GM23338 (cell line): ENCODE measurements around the gene RARRES2. TPM values are rescaled to one million over a fixed set of nuclear protein-coding genes. Genes with fewer than 3 reads are reported as not detected.

Experiments used
- ATAC-seq: fragments of 200-7000 bp; cut with Tn5 transposase; 3 replicates; pipeline ENCODE4 v1.9.1; 2020
- DNase-seq: peaks from one replicate; pipeline ENCODE4 v3.0.0-alpha.2; 2015; ENCODE audit warnings: low spot score
- H2AFZ ChIP-seq: fragments of 200-600 bp; sonication (generic); 2 replicates; pipeline ENCODE4 v1.8.0; 2016; ENCODE audit warnings: antibody characterized with exemption, mild to moderate bottlenecking, moderate library complexity
- H3F3A ChIP-seq: fragments of 200-600 bp; sonication (generic); replicated peaks from 2 replicates; pipeline ENCODE4 v1.8.0; 2017; ENCODE audit warnings: antibody characterized with exemption, mixed run types, low read depth
- H3K27ac ChIP-seq: fragments of 200-600 bp; sonication (generic); 2 replicates; pipeline ENCODE4 v1.6.1; 2016; ENCODE audit warnings: low read depth
- H3K27me3 ChIP-seq: fragments of 200-600 bp; sonication (generic); 2 replicates; pipeline ENCODE4 v1.8.0; 2016; ENCODE audit warnings: mild to moderate bottlenecking, mixed run types, moderate library complexity; ENCODE audit not compliant: insufficient read depth
- H3K36me3 ChIP-seq: fragments of 200-600 bp; sonication (generic); 2 replicates; pipeline ENCODE4 v1.8.0; 2016; ENCODE audit warnings: mild to moderate bottlenecking; ENCODE audit not compliant: insufficient read depth
- H3K4me1 ChIP-seq: fragments of 200-600 bp; sonication (generic); 2 replicates; pipeline ENCODE4 v1.8.0; 2016; ENCODE audit warnings: mild to moderate bottlenecking, moderate library complexity; ENCODE audit not compliant: insufficient read depth
- H3K4me2 ChIP-seq: fragments of 200-600 bp; sonication (generic); 2 replicates; pipeline ENCODE4 v1.7.1; 2017; ENCODE audit warnings: mixed run types
- H3K4me3 ChIP-seq: fragments of 200-600 bp; sonication (generic); 2 replicates; pipeline ENCODE4 v1.6.1; 2016; ENCODE audit warnings: mixed run types
- H3K79me2 ChIP-seq: fragments of 200-600 bp; sonication (generic); replicated peaks from 2 replicates; pipeline ENCODE4 v1.8.0; 2017; ENCODE audit warnings: mild to moderate bottlenecking; ENCODE audit not compliant: insufficient read depth
- H3K9me2 ChIP-seq: fragments of 200-600 bp; sonication (generic); 2 replicates; pipeline ENCODE4 v1.8.0; 2017; ENCODE audit not compliant: insufficient read depth
- H4K20me1 ChIP-seq: fragments of 200-600 bp; sonication (generic); replicated peaks from 2 replicates; pipeline ENCODE4 v1.8.0; 2017; ENCODE audit warnings: mild to moderate bottlenecking; ENCODE audit not compliant: insufficient read depth
- H3K27ac Mint-ChIP-seq: 2 replicates; pipeline ENCODE4 v1.8.0; 2020; ENCODE audit warnings: inconsistent platforms, mild to moderate bottlenecking, moderate library complexity, mixed read lengths
- H3K27me3 Mint-ChIP-seq: 3 replicates; pipeline ENCODE4 v1.8.0; 2022; ENCODE audit warnings: low read depth, mild to moderate bottlenecking, moderate library complexity, mixed read lengths, inconsistent platforms; ENCODE audit not compliant: insufficient read depth, poor library complexity
- H3K36me3 Mint-ChIP-seq: 3 replicates; pipeline ENCODE4 v1.8.0; 2021; ENCODE audit warnings: low read depth, mild to moderate bottlenecking, inconsistent platforms, moderate library complexity, mixed read lengths
- H3K4me1 Mint-ChIP-seq: 3 replicates; pipeline ENCODE4 v1.8.0; 2020; ENCODE audit warnings: mild to moderate bottlenecking, inconsistent platforms, mixed read lengths
- H3K4me3 Mint-ChIP-seq: 3 replicates; pipeline ENCODE4 v1.8.0; 2021; ENCODE audit warnings: moderate library complexity, mild to moderate bottlenecking, inconsistent platforms, mixed read lengths
- H3K9me3 Mint-ChIP-seq: 3 replicates; pipeline ENCODE4 v1.8.0; 2020; ENCODE audit warnings: moderate library complexity, mild to moderate bottlenecking, inconsistent platforms, mixed read lengths
- CREB1 ChIP-seq: fragments of 250-450 bp; sonication (Bioruptor Pico); IDR thresholded peaks from 2 replicates; pipeline ENCODE4 v1.5.0; 2020; ENCODE audit warnings: low read depth, mild to moderate bottlenecking, moderate library complexity
- ETS1 ChIP-seq: IDR thresholded peaks from 2 replicates; pipeline ENCODE4 v1.6.1; 2016; ENCODE audit warnings: antibody characterized with exemption
- JUNB ChIP-seq: IDR thresholded peaks from one replicate; pipeline ENCODE4 v1.6.1; 2016; ENCODE audit warnings: antibody characterized with exemption; ENCODE audit not compliant: unreplicated experiment
- NANOG ChIP-seq: IDR thresholded peaks from 2 replicates; pipeline ENCODE4 v1.6.1; 2016; ENCODE audit warnings: antibody characterized with exemption, borderline replicate concordance
- POLR2AphosphoS5 ChIP-seq: IDR thresholded peaks from 2 replicates; pipeline ENCODE4 v1.6.1; 2016; ENCODE audit warnings: antibody characterized with exemption, low read depth
- REST ChIP-seq: IDR thresholded peaks from one replicate; pipeline ENCODE4 v1.6.1; 2018; ENCODE audit warnings: antibody characterized with exemption; ENCODE audit not compliant: unreplicated experiment
- ZNF331 ChIP-seq: fragments of 250-450 bp; sonication (Bioruptor Pico); IDR thresholded peaks from 2 replicates; pipeline ENCODE4 v1.5.0; 2020; ENCODE audit warnings: low read depth, mild to moderate bottlenecking, moderate library complexity
- ZNF462 ChIP-seq: fragments of 250-450 bp; sonication (Bioruptor Pico); IDR thresholded peaks from 2 replicates; pipeline ENCODE4 v1.5.0; 2020; ENCODE audit warnings: mild to moderate bottlenecking, moderate library complexity
- polyA plus RNA-seq: library from polyadenylated mRNA; unstranded; fragments of >200 nt; fragmentation: Nextera tagmentation; extraction: Ambion mirVana; gene quantifications from 2 replicates; pipeline ENCODE4 v1.2.1, GENCODE V29; 2016
- total RNA-seq: library from RNA; depleted of rRNA; stranded (reverse); fragments of >200 nt; shearing (Covaris generic); gene quantifications from 2 replicates; pipeline ENCODE4 v1.2.3, GENCODE V29; 2014

The RARRES2 gene
- total and polyA plus RNA-seq, 2 experiments from 2014 or later = 169 to 314 TPM

GRCh38 chr7:150335108-150335773 is 6.2 kb downstream of the RARRES2 start:
- Mint-ChIP-seq H3K27me3 (peaks cover 25% of the 10 kb centered on the region), H3K4me3 (peak overlapping the region; percentile 47), H3K36me3 (peaks cover 77% of the 10 kb centered on the region), H3K4me1 (peaks cover 69% of the 10 kb centered on the region), H3K27ac (peak overlapping the region; percentile 96), H3K9me3 (no peaks in the 10 kb centered on the region; the same call in 2 of the 3 replicates)
- no peaks in the 10 kb centered on the region for H3K27me3 ChIP-seq
- peak overlapping the region; percentile 5; the same call in 1 of the 2 replicates for H3K4me3 ChIP-seq
- H2AFZ ChIP-seq = no peak overlapping the region
- H3K79me2 ChIP-seq = peaks cover 38% of the 10 kb centered on the region
- H3F3A ChIP-seq = peaks cover 28% of the 10 kb centered on the region
- H3K27ac ChIP-seq = peak overlapping the region; percentile 86
- peaks cover 10% of the 10 kb centered on the region for H3K36me3 ChIP-seq
- H3K4me2 ChIP-seq = peak overlapping the region; percentile 54
- no peaks in the 10 kb centered on the region; the same call in 1 of the 2 replicates for H4K20me1 ChIP-seq
- no peaks in the 10 kb centered on the region for H3K9me2 ChIP-seq
- H3K4me1 ChIP-seq = peaks cover 39% of the 10 kb centered on the region
- peak; percentile 88 for DNase-seq
- peak; percentile 64 for ATAC-seq
- TF ChIP-seq JUNB (no peak), POLR2AphosphoS5 (peak; percentile 58; the same call in 1 of the 2 replicates), ETS1 (0 out of 2 replicates have a peak, but pooled peaks have one; percentile 20), CREB1 (peak; percentile 47; the same call in 1 of the 2 replicates), REST (no peak), NANOG (peak; percentile 61; the same call in 1 of the 2 replicates)

- H4K20me1 ChIP-seq = no peaks in the 10 kb centered on the region
- H3K4me3 ChIP-seq = no peak overlapping the region
- H3K27me3 Mint-ChIP-seq = peaks cover 20% of the 10 kb centered on the region
- H3K36me3 ChIP-seq = peaks cover 7% of the 10 kb centered on the region
- peaks cover 37% of the 10 kb centered on the region for H3K4me1 ChIP-seq
- H3F3A ChIP-seq = peaks cover 27% of the 10 kb centered on the region
- H3K27ac ChIP-seq = 0 out of 2 replicates have a peak overlapping the region, but pooled peaks have one; percentile 39
- no peaks in the 10 kb centered on the region for H3K27me3 ChIP-seq
- H3K79me2 ChIP-seq = peaks cover 30% of the 10 kb centered on the region
- ATAC-seq (no peak), DNase-seq (no peak)
- no peak overlapping the region for H2AFZ ChIP-seq
- H3K4me2 ChIP-seq = no peak overlapping the region
- no peak overlapping the region for H3K27ac Mint-ChIP-seq
- H3K9me3 Mint-ChIP-seq = no peaks in the 10 kb centered on the region; the same call in 2 of the 3 replicates
- no peak overlapping the region for H3K4me3 Mint-ChIP-seq
- no peaks in the 10 kb centered on the region for H3K9me2 ChIP-seq
- peaks cover 68% of the 10 kb centered on the region for H3K36me3 Mint-ChIP-seq
- peaks cover 68% of the 10 kb centered on the region for H3K4me1 Mint-ChIP-seq
- TF ChIP-seq ZNF462 (CRISPR knock-in tag) = no peak
- TF ChIP-seq ZNF331 = no peak
Observed at GRCh38 chr7:150334108-150334507, 7.3 kb downstream of the RARRES2 start.
